Muscle layer of colon (tissue), 2 donors: ENCODE measurements around the gene ENOPH1.
"Not testable (repeated sequence)": the region's sequence is repeated elsewhere in the genome, so short reads cannot be mapped to it uniquely, and the experiment has no call there.

Experiments used
- H3K27ac ChIP-seq: one replicate; pipeline ENCODE4 v1.7.0; 2013; ENCODE audit warnings: low read depth, mild to moderate bottlenecking, low read length, moderate library complexity
- H3K27me3 ChIP-seq, 2 donors: one replicate each; pipeline ENCODE4 v1.7.0; 2013; ENCODE audit warnings: low read length in 2 of 2, mild to moderate bottlenecking in 2 of 2; ENCODE audit not compliant: insufficient read depth in 2 of 2, control insufficient read depth in 1 of 2
- H3K36me3 ChIP-seq: one replicate; pipeline ENCODE4 v1.7.0; 2013; ENCODE audit warnings: mild to moderate bottlenecking, low read length; ENCODE audit not compliant: insufficient read depth
- H3K4me1 ChIP-seq: one replicate; pipeline ENCODE4 v1.7.0; 2013; ENCODE audit warnings: mild to moderate bottlenecking, low read length; ENCODE audit not compliant: insufficient read depth
- H3K4me3 ChIP-seq, 2 donors: one replicate each; pipeline ENCODE4 v1.7.0; 2013; ENCODE audit warnings: low read length in 2 of 2, low read depth in 1 of 2, mild to moderate bottlenecking in 1 of 2, moderate library complexity in 1 of 2
- H3K9ac ChIP-seq: one replicate; pipeline ENCODE4 v1.7.0; 2013; ENCODE audit warnings: low read length
- H3K9me3 ChIP-seq: one replicate; pipeline ENCODE4 v1.7.0; 2013; ENCODE audit warnings: mild to moderate bottlenecking, low read length
- donor health status: abdominal sarcoma.
- donor health status: Adenocarcinoma of cecum.

ENOPH1 gene

DNA sequence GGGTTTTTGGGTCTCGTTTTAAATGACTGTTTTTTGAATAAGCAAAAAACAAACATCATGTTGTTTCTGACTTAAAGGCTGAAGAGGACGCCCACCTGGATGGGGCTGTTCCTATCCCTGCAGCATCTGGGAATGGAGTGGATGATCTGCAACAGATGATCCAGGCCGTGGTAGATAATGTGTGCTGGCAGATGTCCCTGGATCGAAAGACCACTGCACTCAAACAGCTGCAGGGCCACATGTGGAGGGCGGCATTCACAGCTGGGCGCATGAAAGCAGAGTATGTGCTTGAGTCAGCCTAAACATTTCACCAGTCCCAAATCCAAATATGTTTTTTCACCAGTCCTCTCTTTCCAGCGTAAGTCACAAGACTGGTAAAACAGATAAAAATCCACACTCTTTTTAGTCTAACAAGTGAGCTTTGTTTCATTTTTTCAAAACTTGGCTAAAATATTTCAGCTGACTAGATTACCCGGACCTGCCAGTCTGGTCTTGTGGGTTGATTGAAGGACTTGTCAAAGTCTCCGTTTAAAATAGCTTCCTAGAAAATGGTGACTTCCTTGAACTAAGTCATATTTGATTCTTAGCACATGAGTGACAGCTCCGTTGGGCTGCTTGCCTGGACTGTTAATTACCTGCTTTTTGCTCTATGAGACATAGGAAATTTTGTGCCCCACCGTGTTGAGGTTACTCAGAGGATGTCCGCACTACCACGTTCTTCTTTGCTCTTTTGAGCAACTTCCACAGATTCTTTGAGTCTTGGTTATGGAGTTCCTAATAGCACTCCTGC lies 20.8 kb downstream of the ENOPH1 start:
- Histone ChIP-seq H3K9me3 (no peaks in the 10 kb centered on the region), H3K4me1 (no peaks in the 10 kb centered on the region), H3K4me3 (no peak overlapping the region), H3K27me3 (no peaks in the 10 kb centered on the region), H3K27ac (no peak overlapping the region), H3K36me3 (peaks cover 18% of the 10 kb centered on the region), H3K9ac (no peak overlapping the region)

DNA sequence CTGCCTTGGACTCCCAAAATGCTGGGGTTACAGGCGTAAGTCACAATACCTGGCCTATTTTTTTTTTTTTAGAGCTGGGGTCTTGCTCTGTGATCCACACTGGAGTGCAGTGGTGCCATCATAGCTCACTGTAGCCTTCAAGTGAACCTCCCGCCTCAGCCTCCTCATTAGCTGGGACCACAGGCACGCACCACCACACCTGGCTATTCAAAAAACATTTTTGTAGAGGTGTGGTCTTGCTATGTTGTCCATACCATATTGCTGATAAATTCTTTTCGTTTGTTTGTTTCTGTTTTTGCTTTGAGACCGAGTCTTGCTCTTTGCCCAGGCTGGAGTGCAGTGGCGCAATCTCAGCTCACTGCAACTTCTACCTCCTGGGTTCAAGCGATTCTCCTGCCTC lies 21.6 kb downstream of the ENOPH1 start:
- Histone ChIP-seq H3K4me3 (no peak overlapping the region), H3K27me3 (no peaks in the 10 kb centered on the region), H3K4me1 (no peaks in the 10 kb centered on the region), H3K27ac (no peak overlapping the region), H3K9ac (no peak overlapping the region), H3K36me3 (peaks cover 26% of the 10 kb centered on the region), H3K9me3 (no peaks in the 10 kb centered on the region)

DNA sequence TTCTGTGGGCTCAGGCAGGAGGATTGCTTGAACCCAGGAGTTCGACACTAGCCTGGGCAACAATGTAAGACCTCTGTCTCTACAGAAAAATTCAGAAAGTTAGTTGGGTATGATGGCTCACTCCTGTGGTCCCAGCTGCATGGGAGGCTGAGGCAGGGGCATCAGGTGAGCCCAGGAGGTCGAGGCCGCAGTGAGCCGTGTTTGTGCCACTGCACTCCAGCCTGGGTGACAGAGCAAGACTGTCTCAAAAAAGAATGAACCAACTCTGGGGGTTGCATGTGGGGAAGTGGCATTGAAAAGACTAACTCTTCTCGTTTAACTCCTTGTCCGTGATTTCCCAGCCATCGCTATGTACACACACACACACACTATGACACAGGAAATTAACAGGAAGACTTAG lies 26.9 kb downstream of the ENOPH1 start:
- Histone ChIP-seq H3K9ac (no peak overlapping the region), H3K36me3 (peaks cover 36% of the 10 kb centered on the region), H3K27ac (no peak overlapping the region), H3K27me3 (no peaks in the 10 kb centered on the region), H3K4me3 (no peak overlapping the region), H3K9me3 (no peaks in the 10 kb centered on the region), H3K4me1 (no peaks in the 10 kb centered on the region)

DNA sequence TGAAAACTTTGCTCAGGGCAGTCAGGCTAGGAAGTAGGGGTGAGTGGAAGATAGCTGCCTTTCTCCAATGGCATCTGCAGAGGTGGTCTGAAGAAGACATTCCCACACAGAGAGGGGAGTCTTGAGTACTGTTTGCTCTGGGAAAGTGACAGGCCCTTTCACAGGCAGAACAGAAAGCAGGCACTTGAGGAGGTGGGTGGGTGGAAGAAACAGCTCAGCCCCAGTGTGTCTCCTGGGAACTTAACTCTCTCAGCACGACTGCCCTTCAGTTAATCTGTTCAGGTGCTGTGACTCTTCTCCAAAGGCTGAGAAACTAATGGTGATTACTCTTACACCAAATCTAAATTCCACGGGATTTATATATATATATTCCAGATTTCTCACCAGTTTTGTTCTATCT lies 28.3 kb downstream of the ENOPH1 start:
- H3K4me3 ChIP-seq, result no peak overlapping the region
- no peaks in the 10 kb centered on the region for H3K9me3 ChIP-seq
- peaks cover 11% of the 10 kb centered on the region for H3K4me1 ChIP-seq
- H3K9ac ChIP-seq, result no peak overlapping the region
- peaks cover 34% of the 10 kb centered on the region for H3K36me3 ChIP-seq
- no peaks in the 10 kb centered on the region for H3K27me3 ChIP-seq
- no peak overlapping the region for H3K27ac ChIP-seq

DNA sequence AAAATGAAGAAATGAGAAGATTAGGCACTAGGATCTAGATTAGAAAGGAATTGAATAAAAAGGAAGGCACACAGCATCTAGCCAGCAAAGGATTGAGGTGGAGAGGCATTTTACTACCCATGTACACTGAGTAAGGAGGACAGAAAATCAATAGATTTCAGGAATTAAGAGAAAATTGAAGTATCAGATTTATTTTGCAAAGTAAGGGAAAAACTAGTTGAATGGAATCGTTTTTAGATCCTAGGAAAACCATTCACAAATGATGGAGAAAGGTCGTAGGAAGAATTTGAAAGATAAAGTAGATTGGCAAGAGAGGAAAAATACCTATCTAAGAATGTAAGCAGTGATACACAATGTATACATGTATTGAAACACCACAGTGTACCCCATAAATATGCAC lies 31.3 kb downstream of the ENOPH1 start:
- H3K27me3 ChIP-seq, result no peaks in the 10 kb centered on the region
- H3K27ac ChIP-seq, result no peak overlapping the region
- peaks cover 15% of the 10 kb centered on the region for H3K4me1 ChIP-seq
- H3K36me3 ChIP-seq, result peaks cover 24% of the 10 kb centered on the region
- no peak overlapping the region for H3K4me3 ChIP-seq
- H3K9ac ChIP-seq, result no peak overlapping the region
- H3K9me3 ChIP-seq, result no peaks in the 10 kb centered on the region

DNA sequence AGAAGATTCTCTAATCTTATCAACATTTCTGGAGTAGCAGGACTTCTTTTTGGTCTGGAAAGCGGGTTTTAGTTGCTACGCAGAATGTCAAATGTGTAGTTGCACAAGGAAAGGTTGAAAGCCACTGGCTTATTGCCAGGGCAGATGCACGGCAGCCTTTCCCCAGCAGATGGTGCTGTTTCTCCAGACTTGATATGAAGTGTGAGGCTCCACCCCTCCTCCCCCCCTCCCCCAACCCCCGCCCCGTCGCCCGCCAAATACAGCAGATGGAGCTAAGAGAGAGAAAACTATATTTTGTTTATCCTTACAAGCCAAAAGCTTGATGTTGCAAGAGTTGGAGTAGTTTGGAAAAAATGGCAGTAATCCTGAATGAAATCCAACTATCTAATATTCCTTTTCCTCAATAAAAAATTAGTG lies 32.0 kb downstream of the ENOPH1 start:
- H3K27me3 ChIP-seq, result no peaks in the 10 kb centered on the region
- no peak overlapping the region for H3K9ac ChIP-seq
- no peaks in the 10 kb centered on the region for H3K9me3 ChIP-seq
- H3K36me3 ChIP-seq, result peaks cover 17% of the 10 kb centered on the region
- H3K4me3 ChIP-seq, result no peak overlapping the region
- H3K4me1 ChIP-seq, result peaks cover 15% of the 10 kb centered on the region
- no peak overlapping the region for H3K27ac ChIP-seq

DNA sequence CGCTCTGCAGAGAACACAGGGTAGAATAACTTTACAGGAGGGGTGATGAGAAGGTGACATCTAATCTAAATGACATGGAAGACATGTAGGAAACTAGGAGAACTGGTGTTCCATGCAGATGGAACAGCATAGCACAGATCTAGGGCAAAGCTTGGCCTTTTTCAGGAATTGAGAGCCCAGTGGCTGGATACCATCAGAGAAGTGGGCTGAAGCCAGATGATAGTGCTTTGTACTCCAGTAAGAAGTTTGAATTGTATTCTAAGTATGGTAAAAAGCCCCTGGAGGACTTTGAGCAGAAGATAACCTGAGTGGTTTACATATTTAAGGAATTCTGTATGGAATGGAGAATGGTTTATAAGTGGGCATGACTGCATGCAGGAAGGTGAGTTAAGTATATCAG lies 32.8 kb downstream of the ENOPH1 start:
- Histone ChIP-seq H3K9me3 (no peaks in the 10 kb centered on the region), H3K4me1 (peaks cover 15% of the 10 kb centered on the region), H3K36me3 (peaks cover 13% of the 10 kb centered on the region), H3K27me3 (no peaks in the 10 kb centered on the region), H3K27ac (no peak overlapping the region), H3K9ac (no peak overlapping the region), H3K4me3 (no peak overlapping the region)

DNA sequence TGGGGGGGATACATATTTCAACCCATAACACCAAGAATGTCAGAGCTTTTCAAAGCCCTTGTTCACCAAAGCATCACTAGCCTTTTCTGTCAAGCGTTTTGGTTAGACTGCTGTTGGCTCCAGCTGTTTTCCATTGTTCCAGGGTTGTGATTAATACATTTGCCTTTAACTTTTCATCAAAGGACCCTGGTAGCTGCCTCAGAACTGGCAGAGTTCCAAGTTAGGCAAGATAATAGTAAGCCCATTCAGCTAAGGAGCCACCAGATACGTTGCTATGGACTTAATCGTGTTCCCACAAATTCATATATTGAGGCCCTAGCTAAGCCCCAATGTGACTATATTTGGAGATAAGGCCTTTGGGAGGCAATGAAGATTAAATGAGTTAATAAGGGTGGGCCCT lies 37.1 kb downstream of the ENOPH1 start:
- H3K4me3 ChIP-seq, result no peak overlapping the region
- no peaks in the 10 kb centered on the region for H3K27me3 ChIP-seq
- no peak overlapping the region for H3K9ac ChIP-seq
- no peak overlapping the region for H3K27ac ChIP-seq
- no peaks in the 10 kb centered on the region for H3K9me3 ChIP-seq
- peaks cover 15% of the 10 kb centered on the region for H3K4me1 ChIP-seq
- H3K36me3 ChIP-seq, result no peaks in the 10 kb centered on the region

DNA sequence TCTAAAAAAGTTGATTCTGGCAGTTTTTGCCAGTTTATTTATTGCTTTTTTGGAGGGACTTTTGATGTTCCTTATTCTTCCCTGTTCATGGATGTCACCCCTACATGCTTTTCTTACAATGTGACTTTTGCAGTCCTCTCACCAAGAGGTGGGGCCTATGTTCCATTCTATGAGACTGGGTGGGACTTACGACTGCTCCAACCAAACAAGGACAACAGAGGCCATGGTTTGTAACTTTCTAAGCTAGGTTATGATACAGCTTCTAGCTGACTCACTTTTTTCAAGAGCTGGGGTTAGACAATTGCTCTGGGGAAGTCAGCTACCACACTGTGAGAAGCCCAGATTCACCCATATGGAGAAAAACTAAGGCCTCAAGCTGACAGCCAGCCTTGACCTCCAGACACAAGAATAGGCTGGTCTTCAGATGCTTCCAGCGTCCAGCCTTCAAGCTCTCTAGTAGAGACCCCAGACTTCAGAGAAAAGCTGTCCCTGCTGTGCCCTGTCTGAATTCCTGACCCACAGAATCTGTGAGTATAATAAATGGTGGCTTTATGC lies 39.5 kb downstream of the ENOPH1 start:
- Histone ChIP-seq H3K9ac (no peak overlapping the region), H3K27ac (no peak overlapping the region), H3K4me3 (no peak overlapping the region), H3K9me3 (no peaks in the 10 kb centered on the region), H3K27me3 (no peaks in the 10 kb centered on the region), H3K4me1 (no peaks in the 10 kb centered on the region), H3K36me3 (no peaks in the 10 kb centered on the region)

DNA sequence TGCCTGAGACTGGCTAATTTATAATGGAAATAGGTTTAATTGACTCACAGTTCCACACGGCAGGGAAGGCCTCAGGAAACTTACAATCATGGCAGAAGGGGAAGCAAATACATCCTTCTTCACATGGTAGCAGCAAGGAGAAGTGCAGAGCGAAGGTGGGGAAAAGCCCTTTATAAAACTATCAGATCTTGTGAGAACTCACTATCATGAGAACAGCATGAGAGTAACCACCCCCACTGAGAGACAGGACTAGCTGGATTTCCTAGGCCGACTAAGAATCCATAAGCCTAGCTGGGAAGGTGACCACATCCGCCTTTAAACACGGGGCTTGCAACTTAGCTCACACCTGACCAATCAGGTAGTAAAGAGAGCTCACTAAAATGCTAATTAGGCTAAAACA lies 42.7 kb downstream of the ENOPH1 start:
- not testable (repeated sequence) for H3K4me1 ChIP-seq, H3K4me3 ChIP-seq, H3K9me3 ChIP-seq, H3K9ac ChIP-seq, H3K36me3 ChIP-seq, H3K27me3 ChIP-seq, H3K27ac ChIP-seq

DNA sequence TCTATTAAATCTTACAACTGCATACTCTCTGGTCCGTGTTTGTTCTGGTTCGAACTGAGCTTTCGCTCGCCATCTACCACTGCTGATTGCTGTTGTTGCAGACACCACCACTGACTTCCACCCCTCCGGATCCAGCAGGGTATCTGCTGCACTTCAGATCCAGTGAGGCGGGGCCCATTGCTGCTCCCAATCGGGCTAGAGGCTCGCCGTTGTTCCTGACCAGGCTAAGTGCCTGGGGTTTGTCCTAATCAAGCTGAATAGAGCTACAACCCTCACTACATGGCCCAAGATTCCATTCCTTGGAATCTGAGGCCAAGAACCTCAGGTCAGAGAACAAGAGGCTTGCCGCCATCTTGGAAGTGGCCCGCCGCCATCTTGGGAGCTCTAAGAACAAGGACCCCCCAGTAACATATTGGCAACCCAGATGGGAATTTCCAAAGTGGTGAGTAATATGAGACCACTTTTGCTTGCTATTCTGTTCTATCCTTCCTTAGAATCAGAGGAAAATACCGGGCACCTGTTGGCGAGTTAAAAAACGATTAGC lies 43.3 kb downstream of the ENOPH1 start:
- Histone ChIP-seq H3K4me1 (no peaks in the 10 kb centered on the region), H3K9me3 (no peaks in the 10 kb centered on the region), H3K27me3 (no peaks in the 10 kb centered on the region), H3K4me3 (no peak overlapping the region), H3K27ac (no peak overlapping the region), H3K9ac (no peak overlapping the region), H3K36me3 (no peaks in the 10 kb centered on the region)

DNA sequence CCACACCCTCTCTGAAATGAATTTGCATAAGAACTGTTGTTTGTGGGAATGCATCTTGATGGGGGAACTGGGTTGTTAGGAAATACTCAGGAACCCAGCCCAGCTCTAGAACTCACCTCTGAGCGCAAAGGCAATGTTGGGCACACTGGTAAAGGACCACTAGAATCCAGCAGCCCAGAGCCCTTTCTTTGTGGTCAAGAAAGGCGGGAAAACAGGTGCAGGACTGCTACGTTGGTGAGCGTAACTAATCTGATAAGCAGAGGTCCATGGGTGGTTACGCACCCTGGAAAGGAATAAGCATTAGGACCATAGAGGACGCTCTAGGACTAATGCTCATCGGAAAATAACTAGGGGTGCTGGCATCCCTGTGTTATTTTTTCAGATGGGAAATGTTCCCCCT lies 45.5 kb downstream of the ENOPH1 start:
- H3K4me3 ChIP-seq, H3K27me3 ChIP-seq, H3K27ac ChIP-seq: not testable (repeated sequence)

More for the DNA sequence above, 45.5 kb downstream of the ENOPH1 start:
- H3K4me1 ChIP-seq, H3K9me3 ChIP-seq, H3K36me3 ChIP-seq, H3K9ac ChIP-seq: not testable (repeated sequence)
